RWPE1 (cell line): ENCODE measurements around the gene ABLIM3.

ENCODE experiments used
- CTCF ChIA-PET: fragments of 350-600 bp; sonication (Branson Sonifier 250); formaldehyde crosslinking; extraction: SDS; loops from one replicate; lab custom pipeline; 2021; lab: Yijun Ruan, JAX
- POLR2A ChIA-PET: fragments of 400-600 bp; formaldehyde crosslinking; extraction: SDS; loops from one replicate; lab custom pipeline; 2020; ENCODE audit warnings: antibody characterized with exemption; ENCODE audit not compliant: low non-redundant PET; lab: Yijun Ruan, JAX
- DNase-seq: peaks from one replicate; pipeline ENCODE4 v3.0.0; 2012; ENCODE audit warnings: low spot score
- H3K27ac ChIP-seq: fragments of 450-650 bp; 2 replicates; pipeline ENCODE4 v1.5.1; 2017
- TF ChIP-seq, protein P1 (sequence below): fragments of 450-650 bp; conservative IDR thresholded peaks from 2 replicates; pipeline ENCODE4 v1.5.1; 2017; ENCODE audit warnings: low read depth, mild to moderate bottlenecking

The ABLIM3 gene

DNA sequence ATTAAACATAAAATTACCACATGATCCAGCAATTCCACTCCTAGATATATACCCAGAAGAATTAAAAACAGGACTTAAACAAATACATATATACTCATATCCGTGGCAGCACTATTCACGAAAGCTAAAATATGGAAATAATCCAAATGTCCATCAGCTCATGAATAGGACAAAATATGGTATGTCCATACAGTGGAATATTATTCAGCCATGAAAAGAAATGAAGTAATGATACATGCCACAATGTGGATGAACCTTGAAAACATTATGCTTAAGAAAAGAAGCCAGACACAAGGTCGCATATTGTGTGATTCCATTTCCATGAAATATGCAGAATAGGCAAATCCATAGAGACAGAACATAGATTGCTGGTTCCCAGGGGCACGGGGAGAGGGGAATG, 105.6 kb downstream of the ABLIM3 start:
- ChIA-PET CTCF (interaction anchor here (0.9 kb wide), 1 partner anchor 516 kb away, joined by 4 read pairs; no protein-coding TSS in a partner anchor), POLR2A (no interaction called here)
- TF ChIP-seq, protein P1, sequence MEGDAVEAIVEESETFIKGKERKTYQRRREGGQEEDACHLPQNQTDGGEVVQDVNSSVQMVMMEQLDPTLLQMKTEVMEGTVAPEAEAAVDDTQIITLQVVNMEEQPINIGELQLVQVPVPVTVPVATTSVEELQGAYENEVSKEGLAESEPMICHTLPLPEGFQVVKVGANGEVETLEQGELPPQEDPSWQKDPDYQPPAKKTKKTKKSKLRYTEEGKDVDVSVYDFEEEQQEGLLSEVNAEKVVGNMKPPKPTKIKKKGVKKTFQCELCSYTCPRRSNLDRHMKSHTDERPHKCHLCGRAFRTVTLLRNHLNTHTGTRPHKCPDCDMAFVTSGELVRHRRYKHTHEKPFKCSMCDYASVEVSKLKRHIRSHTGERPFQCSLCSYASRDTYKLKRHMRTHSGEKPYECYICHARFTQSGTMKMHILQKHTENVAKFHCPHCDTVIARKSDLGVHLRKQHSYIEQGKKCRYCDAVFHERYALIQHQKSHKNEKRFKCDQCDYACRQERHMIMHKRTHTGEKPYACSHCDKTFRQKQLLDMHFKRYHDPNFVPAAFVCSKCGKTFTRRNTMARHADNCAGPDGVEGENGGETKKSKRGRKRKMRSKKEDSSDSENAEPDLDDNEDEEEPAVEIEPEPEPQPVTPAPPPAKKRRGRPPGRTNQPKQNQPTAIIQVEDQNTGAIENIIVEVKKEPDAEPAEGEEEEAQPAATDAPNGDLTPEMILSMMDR = no peak
- DNase-seq = no peak
- no peak overlapping the region for H3K27ac ChIP-seq

DNA sequence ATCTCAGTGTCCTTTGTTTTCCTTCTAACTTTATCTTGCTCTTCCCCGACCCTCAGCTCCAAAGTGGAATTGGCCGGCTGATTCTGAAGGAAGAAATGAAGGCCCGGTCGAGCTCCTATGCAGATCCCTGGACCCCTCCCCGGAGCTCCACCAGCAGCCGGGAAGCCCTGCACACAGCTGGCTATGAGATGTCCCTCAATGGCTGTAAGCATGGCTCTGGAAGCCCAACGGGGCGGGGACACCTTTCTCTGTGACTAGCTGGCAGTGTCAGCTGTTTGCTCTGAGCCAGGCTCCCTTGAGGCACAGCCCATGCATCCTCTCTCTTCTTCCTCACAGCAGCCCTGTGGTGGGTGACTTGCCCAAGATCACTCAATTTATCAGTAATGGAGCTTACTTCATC, 106.4 kb downstream of the ABLIM3 start:
- DNase-seq = no peak
- TF ChIP-seq, protein P1 = no peak
- no peak overlapping the region for H3K27ac ChIP-seq
- CTCF ChIA-PET = interaction anchor here (1.1 kb wide), 2 partner anchors 16 to 17 kb away, joined by 3 to 5 read pairs; no protein-coding TSS in a partner anchor
- POLR2A ChIA-PET = no interaction called here

DNA sequence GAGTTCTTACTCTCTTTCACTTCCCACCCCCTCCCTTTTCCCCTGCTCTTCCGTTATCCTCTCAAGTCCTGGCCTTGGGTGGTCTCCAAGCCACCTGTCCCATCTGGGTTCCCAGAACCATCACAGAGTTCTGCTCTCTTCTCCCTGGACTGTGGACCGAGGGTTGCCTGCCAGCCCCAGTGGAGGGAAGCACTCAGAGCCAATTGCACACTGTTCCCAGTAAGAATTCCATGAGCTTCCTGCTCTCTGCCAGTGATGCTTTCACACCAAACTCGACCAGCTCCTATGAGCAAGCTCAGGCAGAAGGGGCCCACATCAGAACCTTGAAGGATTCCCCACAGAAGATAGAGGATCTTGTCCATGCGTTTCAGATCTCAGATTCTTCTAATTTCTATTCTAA, 110.3 kb downstream of the ABLIM3 start:
- TF ChIP-seq, protein P1 = no peak
- no peak for DNase-seq
- ChIA-PET CTCF (interaction anchor here (1.0 kb wide), 1 partner anchor 110 kb away, joined by 4 read pairs; the partner anchor contains the start of gene ABLIM3), POLR2A (no interaction called here)
- H3K27ac ChIP-seq = no peak overlapping the region

DNA sequence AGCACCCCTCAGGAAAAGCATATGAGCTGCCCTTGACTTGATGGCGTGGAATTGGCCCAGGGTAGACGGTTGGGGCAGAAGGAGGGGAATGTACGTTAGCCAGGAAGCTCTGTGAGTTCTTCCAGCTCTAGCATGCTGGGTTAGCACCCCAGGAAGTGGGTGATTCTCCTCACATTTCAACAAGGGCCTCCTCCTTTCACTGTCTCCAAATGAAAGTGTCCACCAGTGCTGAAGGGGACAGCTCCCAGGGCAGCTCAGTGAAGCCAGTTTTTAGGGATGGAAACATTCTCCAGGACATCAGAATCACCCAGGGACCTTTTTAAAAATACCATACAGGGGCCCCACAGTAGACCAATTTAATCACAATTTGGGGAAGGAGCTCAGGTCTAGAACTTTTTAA, 113.2 kb downstream of the ABLIM3 start:
- CTCF ChIA-PET = interaction anchor here (0.5 to 1.2 kb wide), 4 partner anchors 10 to 236 kb away, joined by 3 to 4 read pairs (median 3); no protein-coding TSS in a partner anchor
- peak; percentile 50 for DNase-seq
- POLR2A ChIA-PET = no interaction called here
- no peak overlapping the region for H3K27ac ChIP-seq
- TF ChIP-seq, protein P1 = no peak

DNA sequence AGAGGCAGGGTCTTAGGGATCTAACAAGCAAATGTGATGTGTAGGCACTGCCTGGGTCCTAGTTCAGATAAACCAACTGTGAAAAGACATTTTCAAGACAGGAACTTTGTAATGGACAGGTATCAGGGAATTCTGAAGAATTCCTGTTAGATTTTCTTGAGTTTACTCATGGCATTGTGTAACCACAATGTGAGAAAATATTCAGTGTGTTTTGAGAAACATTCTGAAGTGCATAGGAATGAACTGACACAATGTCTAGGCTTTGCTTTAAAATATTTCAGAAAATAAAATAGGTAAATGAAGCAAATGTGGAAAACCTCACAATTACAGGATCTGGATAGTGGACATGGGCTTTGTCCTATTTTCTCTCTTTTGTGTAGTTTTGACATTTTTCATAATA, 115.2 kb downstream of the ABLIM3 start:
- POLR2A ChIA-PET = no interaction called here
- H3K27ac ChIP-seq = no peak overlapping the region
- TF ChIP-seq, protein P1 = no peak
- no peak for DNase-seq
- CTCF ChIA-PET = interaction anchor here (0.6 kb wide), 1 partner anchor 1053 kb away, joined by 3 read pairs; no protein-coding TSS in a partner anchor

DNA sequence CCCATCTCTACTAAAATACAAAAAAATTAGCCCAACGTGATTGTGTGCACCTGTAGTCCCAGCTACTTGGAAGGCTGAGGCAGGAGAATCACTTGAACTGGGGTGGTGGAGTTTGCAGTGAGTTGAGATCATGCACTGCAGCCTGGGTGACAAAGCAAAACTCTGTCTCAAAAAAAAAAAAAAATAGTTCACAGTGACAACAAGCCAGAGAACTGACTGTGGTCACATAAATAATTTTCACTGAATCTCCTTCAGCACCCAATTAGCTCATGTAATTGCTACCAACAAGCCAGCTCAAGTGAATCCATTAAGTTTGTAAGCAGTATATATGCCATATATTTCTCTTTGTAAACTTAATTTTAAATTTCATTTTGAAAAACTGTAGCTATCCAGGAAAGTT, 115.8 kb downstream of the ABLIM3 start:
- no peak overlapping the region for H3K27ac ChIP-seq
- ChIA-PET POLR2A (no interaction called here), CTCF (interaction anchor here (0.6 to 1.2 kb wide), 3 partner anchors 12 to 124 kb away, joined by 3 to 4 read pairs (median 3); partner anchors contain the start of gene ABLIM3)
- TF ChIP-seq, protein P1 = no peak
- DNase-seq = no peak
